Activated CD4-positive, alpha-beta memory T cell treated with anti-CD3 and anti-CD28 coated beads for 36 hours (primary cell): ENCODE results near the gene BEST3. TPM values are rescaled to one million over a fixed set of nuclear protein-coding genes. Genes with fewer than 3 reads are reported as not detected.

Source experiments
- CTCF ChIA-PET: fragments of 350-600 bp; sonication (Branson Sonifier 250); formaldehyde crosslinking; loops from one replicate; lab custom pipeline; 2021; ENCODE audit warnings: antibody characterized with exemption, inconsistent platforms; lab: Charles Lee
- POLR2A ChIA-PET: fragments of 350-600 bp; sonication (Branson Sonifier 250); formaldehyde crosslinking; loops from one replicate; lab custom pipeline; 2021; ENCODE audit warnings: antibody characterized with exemption; lab: Charles Lee
- DNase-seq: peaks from one replicate; pipeline ENCODE4 v3.0.0-alpha.2; 2020
- H3K27ac Mint-ChIP-seq: one replicate; pipeline ENCODE4 v1.8.0; 2021; ENCODE audit warnings: mixed read lengths
- H3K27me3 Mint-ChIP-seq: one replicate; pipeline ENCODE4 v1.8.0; 2021; ENCODE audit warnings: mixed read lengths
- H3K36me3 Mint-ChIP-seq: one replicate; pipeline ENCODE4 v1.8.0; 2021; ENCODE audit warnings: mixed read lengths
- H3K4me1 Mint-ChIP-seq: one replicate; pipeline ENCODE4 v1.8.0; 2021; ENCODE audit warnings: low read depth, mixed read lengths
- H3K4me3 Mint-ChIP-seq: one replicate; pipeline ENCODE4 v1.8.0; 2021; ENCODE audit warnings: mild to moderate bottlenecking, mixed read lengths
- H3K9me3 Mint-ChIP-seq: one replicate; pipeline ENCODE4 v1.8.0; 2021; ENCODE audit warnings: mixed read lengths
- intact Hi-C: fragments of 100-400 bp; cut with micrococcal nuclease; formaldehyde crosslinking; loops from one replicate; pipeline ENCODE4 v1.15.1; 2023
- total RNA-seq, 2 experiments: library from RNA; stranded (reverse); gene quantifications; one replicate each; pipeline ENCODE4 v1.2.3, GENCODE V29; 2021

BEST3 gene
- not detected for total RNA-seq

DNA sequence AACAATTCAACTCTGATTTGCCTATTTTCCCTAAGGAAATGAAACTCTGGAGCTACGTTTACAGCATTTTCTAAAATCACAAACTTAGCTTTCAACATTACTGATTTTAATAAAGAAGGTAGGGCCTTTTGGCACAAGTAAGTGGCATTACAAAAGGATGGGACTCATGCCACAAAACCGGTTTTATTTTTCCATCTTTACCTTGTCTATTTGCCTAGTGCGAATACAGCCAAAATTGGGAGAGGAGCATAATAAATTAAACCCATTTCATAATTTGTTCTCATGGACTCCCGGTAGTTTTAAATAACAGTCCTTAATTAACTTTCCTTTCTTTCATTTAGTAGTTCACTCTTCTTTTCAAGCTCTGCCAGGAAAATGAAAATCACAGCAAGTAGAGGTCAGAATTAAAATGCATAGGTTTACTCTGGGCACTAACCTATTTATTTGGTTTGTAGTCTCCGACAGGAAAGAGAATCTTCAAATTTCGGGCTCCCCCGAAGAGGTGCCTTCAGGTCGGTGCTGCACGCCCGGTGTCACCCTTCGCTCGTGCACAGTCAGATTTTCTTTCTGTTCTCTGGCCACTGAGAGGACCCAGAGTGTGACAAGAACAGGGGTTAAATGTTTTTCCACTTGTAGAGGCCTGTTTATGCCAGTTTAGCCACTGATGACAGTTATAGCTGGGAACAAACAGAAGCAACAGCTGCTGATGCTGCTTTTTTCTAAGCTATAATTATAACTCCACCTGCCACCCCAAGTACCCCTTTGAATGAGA, at the start of gene BEST3:
Gene BEST3 (minus strand): TSS at position 535 of the 772 bp plus-strand sequence. CDS start 1,505 bp downstream, outside the sequence.
- no peaks in the 10 kb centered on the region for H3K4me1 Mint-ChIP-seq
- no peaks in the 10 kb centered on the region for H3K9me3 Mint-ChIP-seq
- H3K27me3 Mint-ChIP-seq, result peaks cover 5% of the 10 kb centered on the region
- DNase-seq, result no peak
- no peak within 1 kb of the TSS for H3K4me3 Mint-ChIP-seq
- intact Hi-C loops, result no loop called here
- CTCF ChIA-PET, result no interaction called here
- no peak within 1 kb of the TSS for H3K27ac Mint-ChIP-seq
- H3K36me3 Mint-ChIP-seq, result no peaks in the 10 kb centered on the region
- POLR2A ChIA-PET, result no interaction called here

DNA sequence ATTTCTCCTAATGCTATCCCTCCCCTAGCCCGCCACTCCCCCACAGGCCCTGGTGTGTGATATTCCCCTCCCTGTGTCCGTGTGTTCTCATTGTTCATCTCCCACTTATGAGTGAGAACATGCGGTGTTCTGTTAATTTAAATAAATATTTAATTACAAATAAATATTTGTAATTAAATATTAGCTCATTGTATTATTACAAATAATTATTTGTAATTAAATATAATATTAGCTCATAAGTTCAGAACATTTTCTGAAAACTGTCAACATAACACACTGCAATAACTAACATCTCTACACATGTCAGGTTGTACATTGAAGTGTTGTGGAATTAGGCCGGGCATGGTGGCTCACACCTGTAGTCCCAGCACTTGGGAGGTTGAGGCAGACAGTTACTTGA, 45.0 kb upstream of the BEST3 start:
- intact Hi-C loops, result loop anchor here (10.0 kb wide), 1 partner anchor 71 kb away; no protein-coding TSS in a partner anchor
- DNase-seq, result no peak
- H3K4me1 Mint-ChIP-seq, result peaks cover 20% of the 10 kb centered on the region
- peaks cover 1% of the 10 kb centered on the region for H3K27me3 Mint-ChIP-seq
- ChIA-PET POLR2A (no interaction called here), CTCF (no interaction called here)
- no peak overlapping the region for H3K27ac Mint-ChIP-seq
- peaks cover 3% of the 10 kb centered on the region for H3K36me3 Mint-ChIP-seq
- no peaks in the 10 kb centered on the region for H3K9me3 Mint-ChIP-seq
- H3K4me3 Mint-ChIP-seq, result no peak overlapping the region

DNA sequence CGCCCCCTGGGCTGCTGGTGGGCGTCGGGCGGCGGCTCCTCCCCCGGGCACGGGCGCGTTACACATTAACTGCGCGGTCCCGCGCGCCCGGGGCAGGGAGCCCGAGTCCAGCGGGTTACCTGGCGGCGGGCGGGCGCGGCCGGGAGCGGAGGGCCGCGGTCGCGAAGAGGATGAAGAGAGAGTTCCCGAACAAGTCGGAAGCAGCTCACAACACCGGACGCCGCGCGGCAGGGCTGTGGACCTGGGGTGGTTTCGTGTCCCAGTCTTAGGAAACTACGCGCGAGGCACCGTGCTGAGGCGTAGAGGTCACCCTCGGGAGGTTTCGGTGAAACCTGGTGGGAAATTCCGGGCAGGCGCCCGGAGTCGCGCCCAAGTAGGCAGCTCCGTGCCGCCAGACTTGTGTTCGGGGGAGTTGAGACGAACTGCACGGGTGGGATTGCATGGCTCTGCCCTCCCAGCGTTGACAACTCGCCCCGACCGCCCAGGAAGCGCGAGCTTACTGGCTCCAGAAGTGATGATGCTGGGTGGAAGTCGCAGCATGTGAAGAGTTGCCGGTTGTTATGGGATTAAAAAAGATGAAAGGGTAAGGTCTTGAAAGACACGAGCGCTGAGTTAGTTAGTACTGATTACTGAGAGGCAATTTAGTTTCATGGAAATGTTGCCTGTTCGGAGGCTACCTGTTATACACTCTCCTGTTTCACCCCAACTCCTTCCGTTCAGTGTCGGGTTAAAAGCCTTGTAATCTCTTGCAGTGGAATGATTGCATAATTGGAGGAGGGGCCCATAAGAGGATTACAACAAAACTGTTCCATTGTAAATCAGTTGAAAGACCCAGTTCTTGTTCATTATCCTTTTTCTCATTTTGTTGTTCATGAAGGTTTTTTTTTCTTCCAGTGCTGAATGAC, 40.4 kb upstream of the BEST3 start:
- no peaks in the 10 kb centered on the region for H3K9me3 Mint-ChIP-seq
- peaks cover 2% of the 10 kb centered on the region for H3K36me3 Mint-ChIP-seq
- peak; percentile 69 for DNase-seq
- H3K27ac Mint-ChIP-seq, result peak overlapping the region; percentile 84
- ChIA-PET POLR2A (interaction anchor here (1.2 kb wide), 1 partner anchor 408 kb away, joined by 3 read pairs; no protein-coding TSS in a partner anchor), CTCF (interaction anchor here (0.7 kb wide), 2 partner anchors 14 to 381 kb away, joined by 3 read pairs; no protein-coding TSS in a partner anchor)
- peaks cover 1% of the 10 kb centered on the region for H3K27me3 Mint-ChIP-seq
- peak overlapping the region; percentile 90 for H3K4me3 Mint-ChIP-seq
- H3K4me1 Mint-ChIP-seq, result peaks cover 24% of the 10 kb centered on the region
- intact Hi-C loops, result loop anchor here (2.0 to 10.0 kb wide), 3 partner anchors 75 to 503 kb away; partner anchors contain the start of gene CNOT2

- H3K4me3 Mint-ChIP-seq, result peak within 1 kb of the TSS; percentile 90
- peaks cover 2% of the 10 kb centered on the region for H3K36me3 Mint-ChIP-seq
- POLR2A ChIA-PET, result interaction anchor here (1.2 kb wide), 1 partner anchor 408 kb away, joined by 3 read pairs; no protein-coding TSS in a partner anchor
- DNase-seq, result peak; percentile 95
- intact Hi-C loops, result loop anchor here (1.0 to 5.0 kb wide), 6 partner anchors 153 to 628 kb away; partner anchors contain the start of genes CCT2, CNOT2, FRS2 and KCNMB4
- H3K4me1 Mint-ChIP-seq, result peaks cover 24% of the 10 kb centered on the region
- CTCF ChIA-PET, result interaction anchor here (0.7 to 1.0 kb wide), 3 partner anchors 15 to 380 kb away, joined by 3 read pairs; no protein-coding TSS in a partner anchor
- H3K27ac Mint-ChIP-seq, result peak within 1 kb of the TSS; percentile 84
- peaks cover 1% of the 10 kb centered on the region for H3K27me3 Mint-ChIP-seq
- H3K9me3 Mint-ChIP-seq, result no peaks in the 10 kb centered on the region
Observed at GRCh38 chr12:69738351-69739286, 39.5 kb upstream of the BEST3 start, which contains the start of gene RAB3IP. TSS of gene RAB3IP (plus strand) at chr12:69738860. CDS start at chr12:69755409, 16,549 bp downstream.

DNA sequence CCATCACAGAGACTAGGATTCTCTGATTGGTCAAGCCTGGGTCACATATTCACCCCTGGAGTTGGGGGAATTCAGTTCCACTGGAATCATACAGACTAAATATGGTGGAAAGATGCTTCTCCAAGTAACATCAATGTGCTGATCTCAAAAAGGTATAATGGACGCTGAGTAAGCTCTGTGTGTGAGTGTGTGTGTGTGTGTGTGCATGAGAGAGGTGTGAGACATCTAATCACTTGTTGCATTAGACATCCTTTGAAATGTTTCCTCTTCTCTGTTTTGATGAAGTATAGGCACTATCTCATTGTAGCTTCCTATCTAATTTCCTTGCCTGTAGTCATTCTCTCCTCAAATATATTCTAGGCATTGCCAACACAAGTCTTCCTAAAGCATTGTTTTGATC, 34.5 kb upstream of the BEST3 start:
- Mint-ChIP-seq H3K4me1 (peaks cover 4% of the 10 kb centered on the region), H3K27ac (no peak overlapping the region), H3K27me3 (peaks cover 1% of the 10 kb centered on the region), H3K36me3 (no peaks in the 10 kb centered on the region), H3K9me3 (no peaks in the 10 kb centered on the region), H3K4me3 (no peak overlapping the region)
- intact Hi-C loops, result no loop called here
- DNase-seq, result no peak
- ChIA-PET CTCF (no interaction called here), POLR2A (no interaction called here)

- Mint-ChIP-seq H3K9me3 (no peaks in the 10 kb centered on the region), H3K4me1 (no peaks in the 10 kb centered on the region), H3K36me3 (no peaks in the 10 kb centered on the region), H3K27me3 (peaks cover 1% of the 10 kb centered on the region), H3K4me3 (no peak overlapping the region), H3K27ac (no peak overlapping the region)
- ChIA-PET POLR2A (no interaction called here), CTCF (no interaction called here)
- intact Hi-C loops, result no loop called here
- DNase-seq, result no peak
Observed at GRCh38 chr12:69732088-69732487, 33.0 kb upstream of the BEST3 start.

DNA sequence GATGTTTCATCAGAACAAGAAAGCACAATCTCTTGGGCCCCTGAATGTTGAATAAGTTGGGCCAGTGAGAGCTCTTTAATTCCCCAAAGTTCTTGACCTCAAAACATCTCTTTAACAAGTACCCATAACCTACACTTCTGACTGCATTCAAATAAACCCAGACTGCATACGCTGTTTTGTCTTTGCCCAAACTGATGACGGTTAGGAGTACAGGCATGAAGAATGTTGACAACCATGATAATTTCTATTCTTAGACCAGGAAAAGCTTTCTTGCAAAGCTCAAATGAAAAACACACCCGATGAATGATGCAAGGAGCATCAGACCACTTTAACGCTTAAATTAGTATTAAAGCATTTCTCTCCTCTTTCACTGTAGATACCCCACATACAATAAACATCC, 27.8 kb upstream of the BEST3 start:
- H3K4me1 Mint-ChIP-seq, result no peaks in the 10 kb centered on the region
- no peaks in the 10 kb centered on the region for H3K36me3 Mint-ChIP-seq
- DNase-seq, result no peak
- H3K27ac Mint-ChIP-seq, result no peak overlapping the region
- H3K27me3 Mint-ChIP-seq, result peaks cover 6% of the 10 kb centered on the region
- POLR2A ChIA-PET, result no interaction called here
- intact Hi-C loops, result no loop called here
- no peak overlapping the region for H3K4me3 Mint-ChIP-seq
- CTCF ChIA-PET, result no interaction called here
- H3K9me3 Mint-ChIP-seq, result no peaks in the 10 kb centered on the region

GRCh38 chr12:69720750-69721149, 21.6 kb upstream of the BEST3 start:
- peaks cover 10% of the 10 kb centered on the region for H3K27me3 Mint-ChIP-seq
- no peaks in the 10 kb centered on the region for H3K9me3 Mint-ChIP-seq
- ChIA-PET CTCF (no interaction called here), POLR2A (no interaction called here)
- H3K27ac Mint-ChIP-seq, result no peak overlapping the region
- H3K36me3 Mint-ChIP-seq, result no peaks in the 10 kb centered on the region
- intact Hi-C loops, result no loop called here
- no peaks in the 10 kb centered on the region for H3K4me1 Mint-ChIP-seq
- DNase-seq, result no peak
- no peak overlapping the region for H3K4me3 Mint-ChIP-seq

DNA sequence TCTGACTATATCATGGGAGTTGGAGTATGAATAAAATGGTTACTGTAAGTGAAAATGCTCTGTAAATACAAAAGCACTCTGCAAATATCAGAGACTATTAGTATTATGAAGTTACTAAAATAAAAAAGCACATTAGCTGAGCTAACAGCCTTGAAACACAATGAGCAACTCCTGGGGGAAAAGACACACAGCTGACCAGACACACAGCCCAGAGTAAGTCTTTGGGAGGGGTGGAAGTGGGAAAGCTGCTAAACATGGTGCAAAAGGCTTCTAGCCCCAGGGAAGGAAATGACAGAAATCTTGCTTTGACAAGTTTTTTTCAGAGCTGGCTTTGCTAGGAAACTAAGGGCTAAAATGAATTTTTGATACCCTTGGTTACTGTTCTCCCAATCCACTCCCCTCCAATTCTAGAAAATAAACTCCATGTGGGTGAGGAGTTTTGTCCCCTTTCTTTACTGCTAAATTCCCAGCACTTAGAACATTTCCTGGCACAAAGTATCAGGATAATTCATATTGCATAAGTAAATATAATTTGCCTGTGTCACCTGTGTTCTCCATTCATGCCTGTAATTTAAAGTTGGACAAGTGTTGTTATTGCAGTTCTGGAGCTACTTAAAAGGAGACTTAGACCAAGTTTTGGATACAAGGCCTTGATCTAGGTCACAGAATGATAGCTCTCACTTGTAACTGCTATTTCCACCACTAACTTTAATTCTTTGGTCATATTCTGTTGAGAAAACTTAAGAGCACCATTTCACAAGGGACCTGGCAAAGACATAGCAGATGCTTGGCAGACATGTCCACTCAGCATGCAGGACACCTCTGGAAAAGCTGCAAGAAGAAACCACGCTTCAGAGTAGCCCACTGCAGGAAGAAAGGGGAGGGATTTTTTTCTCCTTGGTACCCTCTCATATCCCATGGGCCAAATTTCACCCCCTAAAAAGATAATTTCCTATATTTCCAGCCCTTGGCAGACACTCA, 20.5 kb upstream of the BEST3 start:
- intact Hi-C loops, result no loop called here
- H3K4me1 Mint-ChIP-seq, result no peaks in the 10 kb centered on the region
- H3K4me3 Mint-ChIP-seq, result no peak overlapping the region
- ChIA-PET CTCF (interaction anchor here (0.6 to 1.0 kb wide), 2 partner anchors 81 to 377 kb away, joined by 4 read pairs; no protein-coding TSS in a partner anchor), POLR2A (no interaction called here)
- DNase-seq, result no peak
- H3K27ac Mint-ChIP-seq, result no peak overlapping the region
- H3K27me3 Mint-ChIP-seq, result peaks cover 12% of the 10 kb centered on the region
- H3K9me3 Mint-ChIP-seq, result no peaks in the 10 kb centered on the region
- H3K36me3 Mint-ChIP-seq, result no peaks in the 10 kb centered on the region

- no peak overlapping the region for H3K4me3 Mint-ChIP-seq
- H3K27ac Mint-ChIP-seq, result no peak overlapping the region
- DNase-seq, result no peak
- CTCF ChIA-PET, result no interaction called here
- no peaks in the 10 kb centered on the region for H3K4me1 Mint-ChIP-seq
- intact Hi-C loops, result no loop called here
- peaks cover 5% of the 10 kb centered on the region for H3K27me3 Mint-ChIP-seq
- POLR2A ChIA-PET, result no interaction called here
- no peaks in the 10 kb centered on the region for H3K36me3 Mint-ChIP-seq
- no peaks in the 10 kb centered on the region for H3K9me3 Mint-ChIP-seq
Observed at GRCh38 chr12:69714542-69714941, 15.4 kb upstream of the BEST3 start.
